Testis (tissue), 2 donors: ENCODE measurements around the gene CLPSL2.

ENCODE experiments used
- CTCF ChIP-seq, 3 experiments: fragments of 450-650 bp in 2 of 3; fragments of 200-600 bp in 1 of 3; sonication (generic) in 1 of 3; IDR thresholded peaks; one replicate each; pipeline ENCODE4 v1.5.1; 2016 to 2019; ENCODE audit warnings: antibody characterized with exemption in 3 of 3, mild to moderate bottlenecking in 2 of 3, moderate library complexity in 1 of 3
- POLR2A ChIP-seq: fragments of 450-650 bp; IDR thresholded peaks from one replicate; pipeline ENCODE4 v1.6.1; 2017; ENCODE audit warnings: antibody characterized with exemption, mild to moderate bottlenecking, moderate library complexity

- TF ChIP-seq CTCF (IDR thresholded peaks at IDR 0.05): no peak
- TF ChIP-seq POLR2A: no peak
These were observed 2.0 kb downstream of the CLPSL2 start for GRCh38 chr6:35778437-35778836.
